BLaER1 (cell line): ENCODE results near the gene ZBED5.

Source experiments
- H3K27ac ChIP-seq: shearing (Covaris generic); formaldehyde crosslinking; 2 replicates; pipeline ENCODE4 v1.8.1; 2022
- H3K27me3 ChIP-seq: shearing (Covaris generic); formaldehyde crosslinking; 2 replicates; pipeline ENCODE4 v1.8.1; 2022
- H3K36me3 ChIP-seq: shearing (Covaris generic); formaldehyde crosslinking; 2 replicates; pipeline ENCODE4 v1.8.1; 2022
- H3K4me1 ChIP-seq: shearing (Covaris generic); formaldehyde crosslinking; 2 replicates; pipeline ENCODE4 v1.8.1; 2022
- H3K4me2 ChIP-seq: shearing (Covaris generic); formaldehyde crosslinking; 2 replicates; pipeline ENCODE4 v1.8.1; 2022
- H3K4me3 ChIP-seq: shearing (Covaris generic); formaldehyde crosslinking; 2 replicates; pipeline ENCODE4 v1.8.1; 2022
- H3K9ac ChIP-seq: shearing (Covaris generic); formaldehyde crosslinking; 2 replicates; pipeline ENCODE4 v1.8.1; 2022
- H3K9me3 ChIP-seq: shearing (Covaris generic); formaldehyde crosslinking; 2 replicates; pipeline ENCODE4 v1.8.1; 2022
- H4K20me1 ChIP-seq: shearing (Covaris generic); formaldehyde crosslinking; 2 replicates; pipeline ENCODE4 v1.8.1; 2022
- Cebpa-rat ChIP-seq: shearing (Covaris generic); IDR thresholded peaks from 2 replicates; pipeline ENCODE4 v1.8.1; 2022

ZBED5 gene

GRCh38 chr11:10878408-10879214 lies 20.8 kb upstream of the ZBED5 start:
- H3K4me1 ChIP-seq: no peaks in the 10 kb centered on the region
- H3K36me3 ChIP-seq: peaks cover 34% of the 10 kb centered on the region
- H3K27me3 ChIP-seq: no peaks in the 10 kb centered on the region
- no peaks in the 10 kb centered on the region for H4K20me1 ChIP-seq
- no peak overlapping the region for H3K4me2 ChIP-seq
- no peak overlapping the region for H3K9ac ChIP-seq
- no peak overlapping the region for H3K4me3 ChIP-seq
- no peak for TF ChIP-seq Cebpa-rat
- peaks cover 33% of the 10 kb centered on the region for H3K9me3 ChIP-seq
- no peak overlapping the region for H3K27ac ChIP-seq

- TF ChIP-seq Cebpa-rat: no peak
- Histone ChIP-seq H3K4me3 (no peak overlapping the region), H3K4me1 (no peaks in the 10 kb centered on the region), H3K9ac (no peak overlapping the region), H3K36me3 (peaks cover 44% of the 10 kb centered on the region), H4K20me1 (no peaks in the 10 kb centered on the region), H3K9me3 (peaks cover 53% of the 10 kb centered on the region), H3K4me2 (no peak overlapping the region), H3K27me3 (no peaks in the 10 kb centered on the region), H3K27ac (no peak overlapping the region)
Observed at GRCh38 chr11:10876158-10876557, 18.3 kb upstream of the ZBED5 start.

- Histone ChIP-seq H3K4me2 (no peak overlapping the region), H3K27me3 (no peaks in the 10 kb centered on the region), H3K36me3 (peaks cover 44% of the 10 kb centered on the region), H3K27ac (no peak overlapping the region), H3K9me3 (peaks cover 53% of the 10 kb centered on the region), H3K4me3 (no peak overlapping the region), H3K9ac (no peak overlapping the region), H4K20me1 (no peaks in the 10 kb centered on the region), H3K4me1 (no peaks in the 10 kb centered on the region)
- TF ChIP-seq Cebpa-rat: no peak
Observed at GRCh38 chr11:10875430-10876021, 17.7 kb upstream of the ZBED5 start.

- no peaks in the 10 kb centered on the region for H4K20me1 ChIP-seq
- no peaks in the 10 kb centered on the region for H3K4me1 ChIP-seq
- TF ChIP-seq Cebpa-rat: no peak
- H3K4me2 ChIP-seq: no peak overlapping the region
- H3K27ac ChIP-seq: no peak overlapping the region
- H3K9me3 ChIP-seq: peaks cover 43% of the 10 kb centered on the region
- H3K4me3 ChIP-seq: no peak overlapping the region
- H3K9ac ChIP-seq: no peak overlapping the region
- H3K27me3 ChIP-seq: no peaks in the 10 kb centered on the region
- peaks cover 22% of the 10 kb centered on the region for H3K36me3 ChIP-seq
Observed at GRCh38 chr11:10872097-10872496, 14.2 kb upstream of the ZBED5 start.

GRCh38 chr11:10868352-10868751 lies 10.5 kb upstream of the ZBED5 start:
- Histone ChIP-seq H3K27ac (no peak overlapping the region), H3K4me2 (no peak overlapping the region), H3K4me3 (no peak overlapping the region), H4K20me1 (no peaks in the 10 kb centered on the region), H3K27me3 (no peaks in the 10 kb centered on the region), H3K9ac (no peak overlapping the region), H3K36me3 (peaks cover 7% of the 10 kb centered on the region; the same call in 1 of the 2 replicates), H3K9me3 (peaks cover 25% of the 10 kb centered on the region), H3K4me1 (no peaks in the 10 kb centered on the region)
- TF ChIP-seq Cebpa-rat: no peak

GRCh38 chr11:10866893-10867331 lies 9.1 kb upstream of the ZBED5 start:
- H3K27me3 ChIP-seq: no peaks in the 10 kb centered on the region
- H3K36me3 ChIP-seq: peaks cover 5% of the 10 kb centered on the region; the same call in 1 of the 2 replicates
- no peak overlapping the region for H3K4me3 ChIP-seq
- no peak overlapping the region for H3K4me2 ChIP-seq
- H3K4me1 ChIP-seq: peaks cover 5% of the 10 kb centered on the region; the same call in 1 of the 2 replicates
- TF ChIP-seq Cebpa-rat: no peak
- peaks cover 11% of the 10 kb centered on the region for H3K9me3 ChIP-seq
- H4K20me1 ChIP-seq: no peaks in the 10 kb centered on the region
- H3K27ac ChIP-seq: no peak overlapping the region
- H3K9ac ChIP-seq: no peak overlapping the region

- peaks cover 5% of the 10 kb centered on the region; the same call in 1 of the 2 replicates for H3K9me3 ChIP-seq
- H3K4me2 ChIP-seq: no peak overlapping the region
- no peak overlapping the region for H3K4me3 ChIP-seq
- no peaks in the 10 kb centered on the region for H4K20me1 ChIP-seq
- H3K27me3 ChIP-seq: no peaks in the 10 kb centered on the region
- no peak overlapping the region for H3K27ac ChIP-seq
- TF ChIP-seq Cebpa-rat: no peak
- peaks cover 5% of the 10 kb centered on the region; the same call in 1 of the 2 replicates for H3K4me1 ChIP-seq
- H3K9ac ChIP-seq: no peak overlapping the region
- H3K36me3 ChIP-seq: no peaks in the 10 kb centered on the region; the same call in 1 of the 2 replicates
Observed at GRCh38 chr11:10865837-10866270, 8.0 kb upstream of the ZBED5 start.

- Histone ChIP-seq H3K36me3 (no peaks in the 10 kb centered on the region; the same call in 1 of the 2 replicates), H3K9ac (no peak overlapping the region), H3K4me2 (no peak overlapping the region), H3K4me1 (peaks cover 11% of the 10 kb centered on the region), H3K27ac (no peak overlapping the region), H4K20me1 (no peaks in the 10 kb centered on the region), H3K9me3 (peaks cover 5% of the 10 kb centered on the region; the same call in 1 of the 2 replicates), H3K27me3 (no peaks in the 10 kb centered on the region), H3K4me3 (no peak overlapping the region)
- TF ChIP-seq Cebpa-rat: no peak
Observed at GRCh38 chr11:10864688-10865087, 6.8 kb upstream of the ZBED5 start.

GRCh38 chr11:10862446-10862845 lies 4.6 kb upstream of the ZBED5 start:
- Histone ChIP-seq H3K4me2 (no peak overlapping the region), H3K27ac (no peak overlapping the region), H4K20me1 (no peaks in the 10 kb centered on the region), H3K27me3 (no peaks in the 10 kb centered on the region), H3K4me1 (peaks cover 17% of the 10 kb centered on the region), H3K36me3 (no peaks in the 10 kb centered on the region), H3K9ac (no peak overlapping the region), H3K9me3 (peaks cover 5% of the 10 kb centered on the region; the same call in 1 of the 2 replicates), H3K4me3 (no peak overlapping the region)
- no peak for TF ChIP-seq Cebpa-rat

- Histone ChIP-seq H3K36me3 (no peaks in the 10 kb centered on the region), H3K9me3 (peaks cover 5% of the 10 kb centered on the region; the same call in 1 of the 2 replicates), H3K4me2 (no peak overlapping the region), H3K27me3 (no peaks in the 10 kb centered on the region), H3K4me1 (peaks cover 17% of the 10 kb centered on the region), H3K9ac (no peak overlapping the region), H3K4me3 (no peak overlapping the region), H4K20me1 (no peaks in the 10 kb centered on the region), H3K27ac (no peak overlapping the region)
- no peak for TF ChIP-seq Cebpa-rat
Observed at GRCh38 chr11:10861799-10862198, 3.9 kb upstream of the ZBED5 start.
